ENCODE measurements around the gene COL5A1. TPM values are rescaled to one million over a fixed set of nuclear protein-coding genes. Genes with fewer than 3 reads are reported as not detected.
A peak's percentile ranks its signal among the peaks of the same experiment; 100 is the strongest.
"Not testable (repeated sequence)": the region's sequence is repeated elsewhere in the genome, so short reads cannot be mapped to it uniquely, and the experiment has no call there.

COL5A1 gene
- total RNA-seq, 5 donors from 2014 or later (not counting 1 experiment from before 2014, with no cell fraction given): 0.18 to 2.3 (median 1.7) TPM

GRCh38 chr9:134698587-134699342 is 57.2 kb downstream of the COL5A1 start:
- Histone ChIP-seq H3K4me3 (ENCODE audit: control insufficient read depth in 1 of 2, extremely low read depth in 1 of 2, low read length in 1 of 2) (no peak overlapping the region), H3K36me3 (ENCODE audit: control insufficient read depth in 2 of 2, extremely low read depth in 1 of 2, insufficient read depth in 1 of 2, low read length in 1 of 2) (no peaks in the 10 kb centered on the region), H3K27ac (ENCODE audit: low read length) (no peak overlapping the region), H3K27me3 (replicated peaks in 1 of 2; ENCODE audit: control insufficient read depth in 2 of 2, extremely low read depth in 1 of 2, insufficient read depth in 2 of 2, low read length in 1 of 2) (peaks cover 0 to 30% of the 10 kb centered on the region in 2 experiments), H3K9me3 (no peaks in the 10 kb centered on the region), H3K4me1 (ENCODE audit: control insufficient read depth in 1 of 2, extremely low read depth in 1 of 2, insufficient read depth in 2 of 2, low read length in 2 of 2) (no peaks in the 10 kb centered on the region)
- ATAC-seq (replicated peaks in 1 of 4) (peak in 2 of 4 experiments; percentile 30 to 32), DNase-seq (peak in 23 of 35 experiments; percentile 7 to 48 (median 19))
- ChIA-PET POLR2A (no interaction called here), CTCF (no interaction called here)
- Mint-ChIP-seq H3K9me3 (no peaks in the 10 kb centered on the region), H3K27me3 (peaks cover 0 to 2% of the 10 kb centered on the region in 2 donors), H3K4me3 (no peak overlapping the region), H3K36me3 (no peaks in the 10 kb centered on the region), H3K4me1 (no peaks in the 10 kb centered on the region), H3K27ac (no peak overlapping the region)
- 39% methylated on average over 14 of the region's 19 CpGs for WGBS (ENCODE audit: insufficient coverage)

- Mint-ChIP-seq H3K27me3 (peaks cover 0 to 2% of the 10 kb centered on the region in 2 donors), H3K9me3 (no peaks in the 10 kb centered on the region), H3K27ac (no peak overlapping the region), H3K4me3 (no peak overlapping the region), H3K36me3 (no peaks in the 10 kb centered on the region), H3K4me1 (no peaks in the 10 kb centered on the region)
- H3K36me3 ChIP-seq (ENCODE audit: control insufficient read depth in 2 of 2, extremely low read depth in 1 of 2, insufficient read depth in 1 of 2, low read length in 1 of 2): no peaks in the 10 kb centered on the region
- POLR2A ChIA-PET: no interaction called here
- DNase-seq (no peak), ATAC-seq (replicated peaks in 1 of 4) (no peak)
- H3K27me3 ChIP-seq (replicated peaks in 1 of 2; ENCODE audit: control insufficient read depth in 2 of 2, extremely low read depth in 1 of 2, insufficient read depth in 2 of 2, low read length in 1 of 2): peaks cover 0 to 25% of the 10 kb centered on the region in 2 experiments
- H3K4me3 ChIP-seq (ENCODE audit: control insufficient read depth in 1 of 2, extremely low read depth in 1 of 2, low read length in 1 of 2): no peak overlapping the region
- 80% methylated on average over 3 of the region's 6 CpGs for whole genome bisulfite sequencing (ENCODE audit: insufficient coverage)
- H3K4me1 ChIP-seq (ENCODE audit: control insufficient read depth in 1 of 2, extremely low read depth in 1 of 2, insufficient read depth in 2 of 2, low read length in 2 of 2): no peaks in the 10 kb centered on the region
- no peak overlapping the region for H3K27ac ChIP-seq (ENCODE audit: low read length)
- no peaks in the 10 kb centered on the region for H3K9me3 ChIP-seq
- CTCF ChIA-PET: no interaction called here
Measured at GRCh38 chr9:134699343-134699740, 57.7 kb downstream of the COL5A1 start.

GRCh38 chr9:134700636-134701350 is 59.2 kb downstream of the COL5A1 start:
- Histone ChIP-seq H3K4me1 (ENCODE audit: control insufficient read depth in 1 of 2, extremely low read depth in 1 of 2, insufficient read depth in 2 of 2, low read length in 2 of 2) (no peaks in the 10 kb centered on the region), H3K4me3 (ENCODE audit: control insufficient read depth in 1 of 2, extremely low read depth in 1 of 2, low read length in 1 of 2) (no peak overlapping the region), H3K36me3 (ENCODE audit: control insufficient read depth in 2 of 2, extremely low read depth in 1 of 2, insufficient read depth in 1 of 2, low read length in 1 of 2) (no peaks in the 10 kb centered on the region), H3K27ac (ENCODE audit: low read length) (no peak overlapping the region), H3K9me3 (no peaks in the 10 kb centered on the region), H3K27me3 (replicated peaks in 1 of 2; ENCODE audit: control insufficient read depth in 2 of 2, extremely low read depth in 1 of 2, insufficient read depth in 2 of 2, low read length in 1 of 2) (peaks cover 0 to 22% of the 10 kb centered on the region in 2 experiments)
- DNase-seq (no peak), ATAC-seq (replicated peaks in 1 of 4) (no peak)
- H3K36me3 Mint-ChIP-seq: no peaks in the 10 kb centered on the region
- ChIA-PET POLR2A (no interaction called here), CTCF (no interaction called here)
- peaks cover 0 to 6% of the 10 kb centered on the region in 2 donors for H3K27me3 Mint-ChIP-seq
- H3K9me3 Mint-ChIP-seq: no peaks in the 10 kb centered on the region
- no peak overlapping the region for H3K4me3 Mint-ChIP-seq
- WGBS (ENCODE audit: insufficient coverage): 78% methylated on average over 23 of the region's 30 CpGs
- H3K4me1 Mint-ChIP-seq: no peaks in the 10 kb centered on the region
- H3K27ac Mint-ChIP-seq: no peak overlapping the region

GRCh38 chr9:134701581-134702259 is 60.1 kb downstream of the COL5A1 start:
- Histone ChIP-seq H3K27me3 (replicated peaks in 1 of 2; ENCODE audit: control insufficient read depth in 2 of 2, extremely low read depth in 1 of 2, insufficient read depth in 2 of 2, low read length in 1 of 2) (peaks cover 0 to 25% of the 10 kb centered on the region in 2 experiments), H3K4me1 (ENCODE audit: control insufficient read depth in 1 of 2, extremely low read depth in 1 of 2, insufficient read depth in 2 of 2, low read length in 2 of 2) (no peaks in the 10 kb centered on the region), H3K27ac (ENCODE audit: low read length) (no peak overlapping the region), H3K9me3 (no peaks in the 10 kb centered on the region), H3K36me3 (ENCODE audit: control insufficient read depth in 2 of 2, extremely low read depth in 1 of 2, insufficient read depth in 1 of 2, low read length in 1 of 2) (no peaks in the 10 kb centered on the region), H3K4me3 (ENCODE audit: control insufficient read depth in 1 of 2, extremely low read depth in 1 of 2, low read length in 1 of 2) (no peak overlapping the region)
- no peak for ATAC-seq (replicated peaks in 1 of 4)
- ChIA-PET CTCF (no interaction called here), POLR2A (no interaction called here)
- Mint-ChIP-seq H3K27me3 (peaks cover 0 to 8% of the 10 kb centered on the region in 2 donors), H3K9me3 (no peaks in the 10 kb centered on the region), H3K27ac (no peak overlapping the region), H3K4me3 (no peak overlapping the region), H3K36me3 (no peaks in the 10 kb centered on the region), H3K4me1 (no peaks in the 10 kb centered on the region)
- DNase-seq: no peak
- 78% methylated on average over 22 of the region's 22 CpGs for WGBS (ENCODE audit: insufficient coverage)

GRCh38 chr9:134702291-134702690 is 60.7 kb downstream of the COL5A1 start:
- WGBS (ENCODE audit: insufficient coverage): 88% methylated on average over 18 of the region's 18 CpGs
- no peaks in the 10 kb centered on the region for H3K36me3 Mint-ChIP-seq
- no peaks in the 10 kb centered on the region for H3K9me3 ChIP-seq
- no peak for DNase-seq
- CTCF ChIA-PET: no interaction called here
- H3K4me1 ChIP-seq (ENCODE audit: control insufficient read depth in 1 of 2, extremely low read depth in 1 of 2, insufficient read depth in 2 of 2, low read length in 2 of 2): no peaks in the 10 kb centered on the region
- no peaks in the 10 kb centered on the region for H3K9me3 Mint-ChIP-seq
- H3K27ac Mint-ChIP-seq: no peak overlapping the region
- no peak overlapping the region for H3K27ac ChIP-seq (ENCODE audit: low read length)
- H3K4me1 Mint-ChIP-seq: no peaks in the 10 kb centered on the region
- POLR2A ChIA-PET: no interaction called here
- H3K27me3 Mint-ChIP-seq: peaks cover 0 to 8% of the 10 kb centered on the region in 2 donors
- no peaks in the 10 kb centered on the region for H3K36me3 ChIP-seq (ENCODE audit: control insufficient read depth in 2 of 2, extremely low read depth in 1 of 2, insufficient read depth in 1 of 2, low read length in 1 of 2)
- ATAC-seq (replicated peaks in 1 of 4): no peak
- no peak overlapping the region for H3K4me3 Mint-ChIP-seq
- H3K27me3 ChIP-seq (replicated peaks in 1 of 2; ENCODE audit: control insufficient read depth in 2 of 2, extremely low read depth in 1 of 2, insufficient read depth in 2 of 2, low read length in 1 of 2): peaks cover 0 to 26% of the 10 kb centered on the region in 2 experiments
- no peak overlapping the region for H3K4me3 ChIP-seq (ENCODE audit: control insufficient read depth in 1 of 2, extremely low read depth in 1 of 2, low read length in 1 of 2)

GRCh38 chr9:134703730-134704114 is 62.1 kb downstream of the COL5A1 start:
- H3K27ac ChIP-seq (ENCODE audit: low read length); H3K9me3 Mint-ChIP-seq; DNase-seq; ATAC-seq (replicated peaks in 1 of 4); POLR2A ChIA-PET; H3K9me3 ChIP-seq; H3K4me1 ChIP-seq (ENCODE audit: control insufficient read depth in 1 of 2, extremely low read depth in 1 of 2, insufficient read depth in 2 of 2, low read length in 2 of 2); H3K36me3 ChIP-seq (ENCODE audit: control insufficient read depth in 2 of 2, extremely low read depth in 1 of 2, insufficient read depth in 1 of 2, low read length in 1 of 2); CTCF ChIA-PET; H3K4me1 Mint-ChIP-seq; H3K36me3 Mint-ChIP-seq; H3K27me3 Mint-ChIP-seq; H3K4me3 Mint-ChIP-seq; H3K27ac Mint-ChIP-seq; H3K4me3 ChIP-seq (ENCODE audit: control insufficient read depth in 1 of 2, extremely low read depth in 1 of 2, low read length in 1 of 2): not testable (repeated sequence)
- peaks cover 0 to 22% of the 10 kb centered on the region in 2 experiments for H3K27me3 ChIP-seq (replicated peaks in 1 of 2; ENCODE audit: control insufficient read depth in 2 of 2, extremely low read depth in 1 of 2, insufficient read depth in 2 of 2, low read length in 1 of 2)
- WGBS (ENCODE audit: insufficient coverage): 100% methylated on average over 2 of the region's 13 CpGs

Measured in T-cell (primary cell).